ENCODE measurements around the gene TMUB2.
"Not testable (repeated sequence)": the region's sequence is repeated elsewhere in the genome, so short reads cannot be mapped to it uniquely, and the experiment has no call there.

Gene TMUB2

DNA sequence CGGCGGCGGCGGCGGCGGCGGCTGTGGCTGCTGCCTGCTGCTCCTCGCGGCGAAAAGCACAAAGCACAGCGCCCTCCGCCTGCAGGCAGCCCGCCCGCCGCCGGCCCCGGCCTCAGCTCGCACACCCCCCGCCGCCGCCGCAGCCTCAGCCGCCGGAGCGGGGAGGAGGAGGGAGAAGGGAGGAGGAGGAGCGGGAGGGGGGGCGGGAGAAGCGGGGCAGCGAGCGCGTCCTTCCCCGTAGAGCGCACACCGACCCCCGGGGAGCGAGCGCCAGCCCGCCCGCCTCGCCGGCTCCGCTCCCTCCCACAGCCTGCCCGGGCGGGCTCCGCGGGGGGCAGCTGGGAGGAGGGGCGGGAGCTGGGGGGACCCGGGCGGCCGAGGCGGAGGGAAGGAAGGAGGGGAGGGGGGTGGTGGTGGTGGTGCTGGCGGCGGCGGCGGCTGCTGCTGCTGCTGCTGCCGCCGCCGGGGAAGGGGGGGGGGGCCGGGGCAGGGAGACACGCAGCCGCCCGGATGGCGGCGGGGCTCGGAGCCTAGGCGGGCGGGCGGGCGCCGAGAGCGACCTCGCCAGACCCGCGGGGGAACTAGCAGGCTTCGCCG lies 32.9 kb downstream of the TMUB2 start, which contains the start of gene UBTF:
Gene UBTF, minus strand, starts transcription at position 60 of the 597 bp plus-strand sequence. CDS start 1,446 bp downstream, outside the sequence.
- no peak for FAIRE-seq

DNA sequence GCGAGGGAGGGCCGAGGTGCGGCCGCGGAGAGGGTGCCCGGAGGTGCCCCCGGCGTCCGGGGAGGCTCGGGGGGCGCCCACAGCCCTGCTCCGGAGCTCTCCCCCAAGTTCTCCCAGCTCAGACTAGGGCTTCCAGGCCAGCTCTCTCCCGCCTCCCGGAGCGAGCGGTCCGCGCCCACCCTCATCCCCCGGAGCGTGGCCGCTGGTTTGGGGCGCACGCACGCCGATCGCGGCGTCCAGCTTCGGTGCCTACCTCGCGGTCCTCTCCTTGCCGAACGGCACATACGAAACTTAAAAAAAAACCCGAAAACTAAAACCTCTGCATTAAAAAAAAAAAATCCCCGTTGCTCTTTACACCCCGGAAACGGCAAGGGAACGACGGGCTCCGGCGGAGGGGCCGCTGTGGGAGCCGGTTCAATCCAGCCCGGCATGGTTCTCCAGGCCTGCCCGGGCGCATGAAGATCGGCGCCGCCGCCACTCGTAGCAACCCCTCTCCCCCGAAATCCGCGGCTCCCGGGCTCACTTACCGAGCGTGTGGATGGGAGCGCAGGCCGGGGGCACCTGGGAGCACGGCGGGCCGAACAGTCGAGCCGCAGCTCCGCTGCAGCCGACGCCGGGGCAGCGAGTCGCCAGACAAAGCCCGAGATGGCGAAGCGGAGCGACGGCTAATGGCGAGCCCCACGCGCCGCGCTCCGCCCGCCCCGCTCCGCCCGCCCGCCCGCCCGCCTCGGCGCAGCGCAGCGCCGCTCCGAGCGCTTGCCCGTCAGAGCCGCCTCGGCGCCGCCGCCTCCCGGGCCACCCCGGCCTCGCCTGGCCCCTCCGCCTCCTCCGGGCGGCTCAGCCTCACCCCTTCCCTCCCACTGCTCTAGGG lies 33.7 kb downstream of the TMUB2 start:
- FAIRE-seq: no peak

DNA sequence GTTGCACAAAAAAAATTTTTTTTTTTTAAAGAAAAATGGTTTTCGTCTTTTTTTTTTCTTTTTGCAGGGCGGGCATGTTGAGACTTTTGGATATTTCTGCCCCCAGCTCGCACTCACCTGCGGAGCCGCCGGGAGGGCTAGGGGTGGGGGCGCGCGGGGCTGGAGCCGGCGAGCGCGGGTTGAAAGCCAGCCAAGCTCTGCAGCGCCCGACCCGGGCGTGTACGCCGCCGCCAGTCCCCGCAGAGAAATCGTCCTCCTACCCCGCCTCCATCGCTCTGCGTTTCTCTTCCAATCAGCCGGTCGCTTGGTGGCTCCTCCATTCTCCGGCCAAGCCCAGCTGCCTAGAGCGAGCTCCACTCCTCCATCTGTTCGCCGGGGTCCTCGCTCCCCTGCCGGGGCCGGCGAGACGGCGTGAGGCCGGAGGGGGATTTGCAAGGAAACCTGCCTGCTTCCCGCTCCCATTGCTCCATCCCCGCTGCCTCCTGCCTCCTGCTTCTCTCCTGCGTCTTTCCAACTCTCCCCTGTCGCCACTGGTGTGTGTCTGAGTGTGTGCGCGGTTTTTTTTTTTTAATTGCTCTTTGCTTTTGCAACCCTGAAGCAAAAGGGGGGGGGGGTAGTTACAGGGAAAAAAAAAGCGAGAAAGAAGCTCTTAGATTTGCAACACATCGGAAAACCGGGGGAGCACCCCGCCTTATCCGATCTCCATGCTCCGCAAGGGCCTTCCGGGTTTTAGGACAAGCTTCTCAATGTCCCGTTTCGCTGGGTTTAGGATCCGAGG lies 34.5 kb downstream of the TMUB2 start:
- FAIRE-seq: no peak

- no peak for FAIRE-seq
Observed at GRCh38 chr17:44221862-44222111, 35.0 kb downstream of the TMUB2 start.

DNA sequence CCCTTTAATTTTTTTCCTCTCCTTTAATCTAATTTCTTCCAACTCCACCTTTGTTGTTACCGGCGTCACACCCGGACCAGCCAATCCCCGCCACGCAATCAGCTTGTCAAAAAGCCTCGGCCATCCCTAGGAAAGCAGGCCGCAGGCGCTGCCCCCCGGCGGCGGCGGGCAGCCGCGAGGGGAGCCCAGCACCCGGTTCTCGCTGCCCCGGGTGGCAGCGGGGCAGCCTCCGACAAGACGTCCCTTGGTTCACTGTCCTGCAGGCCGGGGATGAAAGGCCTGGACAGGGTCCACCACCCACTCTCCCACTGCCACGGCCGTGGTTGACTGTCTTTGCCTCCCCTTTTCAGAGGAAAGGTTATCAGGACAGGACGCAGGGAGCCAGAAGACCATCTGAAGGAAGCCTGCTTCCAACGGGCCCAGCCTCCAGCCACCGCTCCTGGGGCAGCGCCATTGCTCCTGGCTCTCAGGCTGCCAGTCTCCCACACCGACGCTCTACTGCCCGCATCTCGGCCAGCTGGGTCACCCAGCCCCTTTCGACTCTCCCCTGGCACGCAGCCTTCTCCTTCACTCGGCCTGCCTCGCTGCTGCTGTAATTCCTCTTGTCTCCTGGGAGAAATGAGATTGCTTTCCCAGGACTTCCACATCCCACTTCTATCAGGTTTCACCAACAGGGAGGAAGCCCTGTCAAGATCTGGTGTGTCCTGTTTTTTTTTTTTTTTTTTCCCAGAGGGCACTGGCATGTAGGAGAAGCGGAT lies 35.5 kb downstream of the TMUB2 start:
- no peak for FAIRE-seq

DNA sequence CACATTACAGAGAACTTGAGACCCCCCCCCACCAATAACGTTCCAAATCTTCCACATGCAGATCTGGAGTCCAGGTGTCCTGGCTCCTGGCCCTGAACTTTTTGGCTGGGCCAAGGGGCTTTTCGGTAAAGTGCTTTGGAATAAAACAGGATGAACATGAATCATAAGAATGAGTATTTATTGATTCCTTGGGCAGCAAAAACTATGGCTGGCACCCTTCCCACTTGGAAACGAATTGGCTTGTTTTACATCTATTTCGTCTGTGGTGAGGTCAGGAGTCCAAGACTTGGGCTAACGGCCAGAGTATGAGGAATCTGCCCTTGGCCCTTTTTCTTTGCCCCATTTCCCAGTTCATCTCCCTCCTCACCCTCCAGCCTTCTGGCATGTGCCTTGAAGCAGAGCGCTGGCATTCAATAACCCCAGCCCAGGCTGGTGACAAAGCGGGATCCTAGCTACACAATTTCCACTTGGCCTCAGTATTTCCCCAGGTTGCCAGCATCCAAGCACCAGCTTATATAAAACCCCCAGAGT lies 36.8 kb downstream of the TMUB2 start:
- no peak for FAIRE-seq

DNA sequence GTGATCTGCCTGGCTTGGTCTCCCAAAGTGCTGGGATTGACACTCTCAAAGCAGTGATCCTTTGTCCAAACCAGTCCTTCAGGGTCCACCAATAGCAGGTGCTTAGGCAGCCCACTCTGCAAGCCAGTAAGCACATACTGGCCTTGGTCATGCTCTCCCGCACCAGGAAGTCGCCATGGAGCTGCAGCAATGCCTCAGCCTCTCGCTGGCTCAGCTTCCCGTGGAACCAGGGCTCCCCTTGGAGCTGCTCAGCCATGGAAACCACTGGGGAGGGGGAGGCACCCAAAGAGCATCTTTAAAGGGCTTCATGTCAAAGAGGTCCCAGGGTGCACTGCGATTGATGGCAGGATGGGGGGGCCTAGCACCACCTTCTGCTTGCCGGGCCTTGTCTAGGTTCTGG lies 42.3 kb downstream of the TMUB2 start:
- no peak for FAIRE-seq

- no peak for FAIRE-seq
Observed at GRCh38 chr17:44230140-44230539, 43.4 kb downstream of the TMUB2 start.

GRCh38 chr17:44232061-44232460 lies 45.3 kb downstream of the TMUB2 start:
- FAIRE-seq: no peak

GRCh38 chr17:44233582-44233981 lies 46.8 kb downstream of the TMUB2 start:
- no peak for FAIRE-seq

- FAIRE-seq: no peak
Observed at GRCh38 chr17:44235583-44235936, 48.8 kb downstream of the TMUB2 start.

- no peak for FAIRE-seq
Observed at GRCh38 chr17:44236444-44236991, 49.7 kb downstream of the TMUB2 start.

- FAIRE-seq: not testable (repeated sequence)
Observed at GRCh38 chr17:44237886-44238285, 51.1 kb downstream of the TMUB2 start.

GRCh38 chr17:44241106-44241624 lies 54.4 kb downstream of the TMUB2 start:
- FAIRE-seq: no peak

Data from TTC549 (cell line).